ENCODE results near the gene SLCO3A1.

DNA sequence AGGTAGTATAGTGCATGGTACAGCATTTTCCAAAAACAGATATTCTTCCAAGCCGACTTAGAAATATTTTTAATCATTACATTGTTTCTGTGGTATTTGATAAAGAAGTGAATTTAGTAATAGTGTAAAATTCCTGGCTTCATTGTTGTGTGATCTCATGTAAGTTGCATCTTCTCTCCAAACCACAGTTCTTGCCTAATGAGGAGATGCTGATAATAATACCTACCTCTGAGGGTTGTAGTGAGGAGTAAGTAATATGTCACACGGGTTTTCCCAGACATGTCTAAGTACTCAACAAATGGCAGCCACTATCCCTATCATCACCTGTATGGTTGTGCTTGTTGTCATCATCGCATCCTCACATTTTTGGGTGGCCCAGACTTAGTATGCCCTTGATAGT, 167.3 kb downstream of the SLCO3A1 start:
- TF ChIP-seq CTCF (conservative IDR thresholded peaks at IDR 0.05; ENCODE audit: low read length), result no peak
- no peak for TF ChIP-seq EZH2phosphoT487 (IDR thresholded peaks at IDR 0.05; ENCODE audit: borderline replicate concordance)

All from Loucy (cell line).